Heart right ventricle (tissue), 16 donors: ENCODE data around the gene ARHGAP33. TPM values are rescaled to one million over a fixed set of nuclear protein-coding genes. Genes with fewer than 3 reads are reported as not detected.
A peak's percentile ranks its signal among the peaks of the same experiment; 100 is the strongest.

Experiments
- ATAC-seq, 8 donors: fragments of 200-7000 bp; cut with Tn5 transposase; one replicate each; pipeline ENCODE4 v1.9.1; 2020; ENCODE audit warnings: mild to moderate bottlenecking in 8 of 8, moderate library complexity in 8 of 8, moderate number of reproducible peaks in 1 of 8
- DNase-seq, 2 donors: peaks; one replicate each; pipeline ENCODE4 v3.0.0-alpha.2; 2020
- H3K27ac ChIP-seq, 10 donors: fragments of 200-600 bp; sonication (generic) in 2 of 10; one replicate each; pipeline versions ENCODE4 v1.5.0 to v1.8.0; 2020 to 2022; ENCODE audit warnings: mild to moderate bottlenecking in 3 of 10
- H3K27me3 ChIP-seq, 7 donors: fragments of 200-600 bp; one replicate each; pipeline ENCODE4 v1.8.0; 2021 to 2022; ENCODE audit warnings: mild to moderate bottlenecking in 2 of 7
- H3K36me3 ChIP-seq, 9 donors: fragments of 200-600 bp; sonication (generic) in 1 of 9; one replicate each; pipeline versions ENCODE4 v1.5.0 to v1.8.0; 2020 to 2022; ENCODE audit warnings: mild to moderate bottlenecking in 2 of 9
- H3K4me1 ChIP-seq, 9 donors: fragments of 200-600 bp; sonication (generic) in 1 of 9; one replicate each; pipeline versions ENCODE4 v1.5.0 to v1.8.0; 2020 to 2022; ENCODE audit warnings: mild to moderate bottlenecking in 4 of 9
- H3K4me3 ChIP-seq, 10 donors: fragments of 200-600 bp; sonication (generic) in 2 of 10; one replicate each; pipeline versions ENCODE4 v1.5.0 to v1.8.0; 2020 to 2022; ENCODE audit warnings: mild to moderate bottlenecking in 7 of 10, moderate library complexity in 2 of 10
- H3K9me3 ChIP-seq, 11 donors: fragments of 200-600 bp in 10 of 11; sonication (generic) in 2 of 11; one replicate each; pipeline versions ENCODE4 v1.5.0 to v1.8.0; 2013 to 2022; ENCODE audit warnings: mild to moderate bottlenecking in 2 of 11, control low read depth in 1 of 11, moderate library complexity in 1 of 11
- WGBS, 2 donors: extraction: QIAGEN DNeasy Blood & Tissue Kit; methylation state at CpG; one replicate each; pipeline ENCODE4 v1.1.7; 2013; ENCODE audit warnings: inconsistent platforms in 1 of 2; 5-methylcytosine and 5-hydroxymethylcytosine counted together
- intact Hi-C, 10 donors: fragments of 100-400 bp; cut with DNase I; formaldehyde crosslinking; loops; one replicate each; pipeline versions ENCODE4 v1.11.1 to v1.14.2; 2022
- polyA plus RNA-seq, 2 donors: library from polyadenylated mRNA; stranded (reverse); fragments of 200-250 nt; gene quantifications; one replicate each; pipeline ENCODE4 v1.2.3, GENCODE V29; 2013
- total RNA-seq, 10 donors: library from RNA; stranded (reverse); fragmentation: NEBNext Ultra II Directional in 3 of 10; extraction: Animal tissue kit (Norgen Biotek cat#: 25700) in 3 of 10; gene quantifications; one replicate each; pipeline versions ENCODE4 v1.2.1 to v1.2.4, GENCODE V29; 2021 to 2023
- TF ChIP-seq, protein P1 (sequence below), 9 donors: fragments of 200-600 bp; sonication (generic) in 2 of 9; IDR thresholded peaks; one replicate each; pipeline versions ENCODE4 v1.5.0 to v1.8.0; 2021 to 2022; ENCODE audit warnings: antibody characterized with exemption in 9 of 9, mild to moderate bottlenecking in 5 of 9, moderate library complexity in 1 of 9
- donor health status: Arrhythmogenic right ventricular cardiomyopathy.
- donor health status: ischemic (EF 13 %, LVEDD 7.1; RV severe dilation, severe dysfunction).
- donor health status: healthy with polysubstance abuse.
- donor health status: DM: no; HTN: yes; CAD: no.
- donor health status: DM: no; HTN: no; CAD: no.
- donor health status: ischemic (EF 25% LVEDD 6.9; RV normal size, moderate dysfunction).
- donor health status: ischemic (EF 25% LVEDD 5.7; RV mildly dilated, moderate dysfunction).
- donor health status: healthy.
- donor health status: DM: yes; HTN: yes; CAD: no.
- donor health status: Ischemic cardiomyopathy.
- donor health status: ischemic (EF 35%, LVEDD 5.7; RV mildly dilated, moderate dysfunction).
- donor health status: nonischemic (EF 11% LVEDD 7.7; RV severe dilation, severe dysfunction).
- donor health status: DM: yes; HTN: yes; CAD: no.
- donor health status: PGD.
- donor health status: ischemic (EF 29% LVEDD 5.4; RV normal size, mild dysfunction).
- donor health status: nonischemic (EF 23%, LVEDD 6.1; RV moderate dilation, normal function).

Gene ARHGAP33
- total and polyA plus RNA-seq, 12 donors = 1.3 to 10.1 (median 5.6) TPM

DNA sequence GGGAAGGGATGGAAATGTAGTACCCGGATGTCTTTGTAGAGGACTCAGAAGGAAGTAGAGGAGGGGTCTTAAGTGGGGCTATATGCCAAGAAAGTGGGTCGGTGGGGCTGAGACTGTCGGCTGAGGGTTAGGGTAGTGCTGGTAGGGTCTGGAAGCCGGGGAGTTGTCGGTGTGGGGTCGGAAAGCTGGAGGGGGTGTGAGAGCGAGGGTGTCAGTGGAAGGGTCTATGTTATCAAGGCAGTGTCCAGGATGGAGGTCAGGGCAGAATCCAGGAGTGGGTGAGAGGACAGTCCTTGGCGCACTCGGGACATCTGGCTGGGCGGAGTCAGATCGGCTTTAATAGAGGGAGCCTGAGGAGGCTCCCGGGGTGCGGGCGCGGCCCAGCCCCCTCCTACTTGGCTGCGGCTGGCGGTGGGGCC lies 20.2 kb upstream of the ARHGAP33 start:
- peaks cover 4 to 61% (median 40%) of the 10 kb centered on the region in 9 donors for H3K4me1 ChIP-seq
- H3K36me3 ChIP-seq = peaks cover 0 to 36% (median 18%) of the 10 kb centered on the region in 9 donors
- peak overlapping the region; percentile 88 to 99 (median 98) for H3K27ac ChIP-seq
- no peaks in the 10 kb centered on the region for H3K9me3 ChIP-seq
- peaks cover 0 to 15% (median 0%) of the 10 kb centered on the region in 7 donors for H3K27me3 ChIP-seq
- peak overlapping the region in 9 of 10 donors; percentile 71 to 99 (median 85) for H3K4me3 ChIP-seq
- ATAC-seq (peak in 2 of 8 donors; percentile 2 to 27), DNase-seq (no peak)
- WGBS, 2 donors = 33 to 39% methylated on average over 11 to 17 of the region's 17 CpGs
- TF ChIP-seq, protein P1, sequence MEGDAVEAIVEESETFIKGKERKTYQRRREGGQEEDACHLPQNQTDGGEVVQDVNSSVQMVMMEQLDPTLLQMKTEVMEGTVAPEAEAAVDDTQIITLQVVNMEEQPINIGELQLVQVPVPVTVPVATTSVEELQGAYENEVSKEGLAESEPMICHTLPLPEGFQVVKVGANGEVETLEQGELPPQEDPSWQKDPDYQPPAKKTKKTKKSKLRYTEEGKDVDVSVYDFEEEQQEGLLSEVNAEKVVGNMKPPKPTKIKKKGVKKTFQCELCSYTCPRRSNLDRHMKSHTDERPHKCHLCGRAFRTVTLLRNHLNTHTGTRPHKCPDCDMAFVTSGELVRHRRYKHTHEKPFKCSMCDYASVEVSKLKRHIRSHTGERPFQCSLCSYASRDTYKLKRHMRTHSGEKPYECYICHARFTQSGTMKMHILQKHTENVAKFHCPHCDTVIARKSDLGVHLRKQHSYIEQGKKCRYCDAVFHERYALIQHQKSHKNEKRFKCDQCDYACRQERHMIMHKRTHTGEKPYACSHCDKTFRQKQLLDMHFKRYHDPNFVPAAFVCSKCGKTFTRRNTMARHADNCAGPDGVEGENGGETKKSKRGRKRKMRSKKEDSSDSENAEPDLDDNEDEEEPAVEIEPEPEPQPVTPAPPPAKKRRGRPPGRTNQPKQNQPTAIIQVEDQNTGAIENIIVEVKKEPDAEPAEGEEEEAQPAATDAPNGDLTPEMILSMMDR (IDR thresholded peaks at IDR 0.05) = no peak
- intact Hi-C loops = loop anchor here in 1 of 10 donors (5.0 kb wide), 1 partner anchor 177 kb away; no protein-coding TSS in a partner anchor

DNA sequence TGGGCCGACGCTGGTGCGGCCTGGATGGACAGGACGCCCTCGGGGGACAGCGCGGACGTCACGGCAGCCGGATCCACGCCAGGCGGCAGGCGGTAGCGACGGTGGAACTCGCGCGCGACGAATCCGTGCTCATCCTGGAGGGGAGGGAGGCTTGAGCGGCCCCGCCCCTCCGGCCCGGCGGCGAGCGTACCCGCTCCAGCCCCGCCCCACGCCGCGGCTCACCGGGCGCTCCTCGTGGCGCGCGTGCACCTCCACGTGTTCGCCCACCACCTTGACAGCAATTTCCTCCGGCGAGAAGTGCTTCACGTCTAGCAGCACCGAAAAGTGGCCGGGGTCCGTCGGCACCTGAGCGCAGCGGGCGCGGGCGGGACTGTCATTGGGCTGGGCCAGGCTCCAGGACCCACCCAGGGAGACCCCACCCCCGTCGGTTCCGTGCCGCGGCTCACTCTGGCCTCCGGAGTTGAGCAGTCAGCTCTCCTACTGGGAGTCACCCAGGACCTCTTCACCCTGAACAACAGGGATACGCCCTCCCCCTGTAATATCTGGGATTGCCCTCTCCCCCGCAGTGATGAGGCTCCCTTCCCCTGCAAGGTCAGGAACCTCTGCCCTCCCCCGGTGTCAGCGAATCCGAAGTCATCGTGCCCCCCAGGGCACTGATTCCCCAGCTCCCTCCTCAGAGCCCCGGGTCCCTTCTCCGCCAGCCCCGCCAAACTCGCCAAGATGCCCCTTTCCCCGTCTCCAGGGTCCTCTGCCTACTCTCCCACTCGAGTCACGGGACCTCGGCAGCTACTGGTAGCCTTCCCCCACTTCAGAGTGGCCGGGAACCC lies 19.6 kb upstream of the ARHGAP33 start:
- Histone ChIP-seq H3K4me3 (peak overlapping the region; percentile 56 to 99 (median 82)), H3K36me3 (peaks cover 0 to 43% (median 18%) of the 10 kb centered on the region in 9 donors), H3K9me3 (peaks cover 0 to under 1% (median 0%) of the 10 kb centered on the region in 11 donors), H3K4me1 (peaks cover 4 to 59% (median 37%) of the 10 kb centered on the region in 9 donors), H3K27me3 (peaks cover 0 to 15% (median 0%) of the 10 kb centered on the region in 7 donors), H3K27ac (peak overlapping the region; percentile 88 to 99 (median 98))
- intact Hi-C loops = loop anchor here in 1 of 10 donors (5.0 kb wide), 1 partner anchor 177 kb away; no protein-coding TSS in a partner anchor
- peak; percentile 88 to 93 for DNase-seq
- ATAC-seq = peak; percentile 18 to 50 (median 36)
- TF ChIP-seq, protein P1 (IDR thresholded peaks at IDR 0.05) = no peak
- WGBS, 2 donors = 7 to 14% methylated on average over 68 to 74 of the region's 74 CpGs

DNA sequence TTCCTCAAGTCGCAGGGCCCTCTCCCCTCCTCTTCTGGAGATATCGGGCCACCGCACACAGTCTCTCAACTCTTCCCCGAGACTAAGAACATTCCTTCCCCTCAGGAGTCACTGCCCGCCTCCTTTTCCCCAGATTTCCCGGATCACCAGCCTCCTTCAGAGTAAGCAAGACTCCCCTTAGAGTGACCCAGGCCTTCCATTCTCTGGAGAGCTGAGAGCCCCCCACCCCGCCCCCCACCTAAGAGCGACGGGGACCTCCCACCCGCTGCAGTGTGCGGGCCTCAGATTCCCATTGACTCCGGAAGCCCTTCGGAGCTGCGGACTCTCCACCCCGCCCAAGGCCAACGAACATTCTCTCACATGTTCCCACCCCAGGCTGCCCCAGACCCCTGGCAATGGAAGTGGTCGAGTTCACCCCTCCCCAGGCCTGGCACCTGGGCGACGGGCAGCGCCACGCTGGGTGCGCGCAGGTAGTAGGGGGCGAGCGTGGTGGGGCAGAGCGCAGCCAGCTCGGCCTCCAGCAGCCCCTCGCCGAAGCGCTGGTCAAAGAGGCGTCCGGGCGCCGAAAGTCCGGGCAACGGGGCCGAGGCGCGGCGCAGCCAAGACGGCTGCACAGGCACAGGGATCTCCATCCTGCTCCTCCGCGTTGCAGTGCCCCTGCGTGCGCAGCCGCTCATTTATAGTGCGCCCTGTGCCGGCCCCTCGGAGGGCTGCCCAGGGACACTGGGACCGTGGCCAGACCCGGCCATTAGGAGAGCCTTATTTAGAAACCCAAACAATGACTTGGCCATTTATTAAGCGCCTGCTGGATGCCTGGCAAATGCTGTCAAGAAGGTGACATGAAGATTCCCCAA lies 18.8 kb upstream of the ARHGAP33 start, which contains the start of gene HSPB6:
Gene HSPB6 (minus strand): TSS at position 653 of the 854 bp plus-strand sequence. CDS start 21 bp downstream, at position 632.
- intact Hi-C loops = loop anchor here in 2 of 10 donors (1.0 to 5.0 kb wide), 2 partner anchors 8 to 176 kb away; partner anchors contain the start of gene LIN37 (in 1 of the 2)
- ATAC-seq = peak; percentile 17 to 63 (median 41)
- H3K27ac ChIP-seq = peak within 1 kb of the TSS; percentile 88 to 99 (median 98)
- H3K4me3 ChIP-seq = peak within 1 kb of the TSS; percentile 56 to 99 (median 82)
- H3K27me3 ChIP-seq = peaks cover 0 to 15% (median 0%) of the 10 kb centered on the region in 7 donors
- DNase-seq = peak; percentile 76 to 82
- TF ChIP-seq, protein P1 (IDR thresholded peaks at IDR 0.05) = no peak
- H3K4me1 ChIP-seq = peaks cover 4 to 61% (median 37%) of the 10 kb centered on the region in 9 donors
- peaks cover 0 to 48% (median 18%) of the 10 kb centered on the region in 9 donors for H3K36me3 ChIP-seq
- 1 to 4% methylated on average over 52 of the region's 52 CpGs for WGBS, 2 donors
- H3K9me3 ChIP-seq = peaks cover 0 to 3% (median 0%) of the 10 kb centered on the region in 11 donors
